Measurements from ENCODE around the gene DICER1.

- TF ChIP-seq, protein P1, sequence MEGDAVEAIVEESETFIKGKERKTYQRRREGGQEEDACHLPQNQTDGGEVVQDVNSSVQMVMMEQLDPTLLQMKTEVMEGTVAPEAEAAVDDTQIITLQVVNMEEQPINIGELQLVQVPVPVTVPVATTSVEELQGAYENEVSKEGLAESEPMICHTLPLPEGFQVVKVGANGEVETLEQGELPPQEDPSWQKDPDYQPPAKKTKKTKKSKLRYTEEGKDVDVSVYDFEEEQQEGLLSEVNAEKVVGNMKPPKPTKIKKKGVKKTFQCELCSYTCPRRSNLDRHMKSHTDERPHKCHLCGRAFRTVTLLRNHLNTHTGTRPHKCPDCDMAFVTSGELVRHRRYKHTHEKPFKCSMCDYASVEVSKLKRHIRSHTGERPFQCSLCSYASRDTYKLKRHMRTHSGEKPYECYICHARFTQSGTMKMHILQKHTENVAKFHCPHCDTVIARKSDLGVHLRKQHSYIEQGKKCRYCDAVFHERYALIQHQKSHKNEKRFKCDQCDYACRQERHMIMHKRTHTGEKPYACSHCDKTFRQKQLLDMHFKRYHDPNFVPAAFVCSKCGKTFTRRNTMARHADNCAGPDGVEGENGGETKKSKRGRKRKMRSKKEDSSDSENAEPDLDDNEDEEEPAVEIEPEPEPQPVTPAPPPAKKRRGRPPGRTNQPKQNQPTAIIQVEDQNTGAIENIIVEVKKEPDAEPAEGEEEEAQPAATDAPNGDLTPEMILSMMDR (IDR thresholded peaks at IDR 0.05; ENCODE audit: low read depth, low read length, poor library complexity, severe bottlenecking), result no peak
- TF ChIP-seq EZH2phosphoT487 (IDR thresholded peaks at IDR 0.05; ENCODE audit: borderline replicate concordance, low read length), result no peak
Measured at GRCh38 chr14:95146079-95146771, 11.1 kb downstream of the DICER1 start.

All from DOHH2 (cell line).